ENCODE data around the gene IAPP.
A peak's percentile ranks its signal among the peaks of the same experiment; 100 is the strongest.
"Not testable (repeated sequence)": the region's sequence is repeated elsewhere in the genome, so short reads cannot be mapped to it uniquely, and the experiment has no call there.

IAPP gene

DNA sequence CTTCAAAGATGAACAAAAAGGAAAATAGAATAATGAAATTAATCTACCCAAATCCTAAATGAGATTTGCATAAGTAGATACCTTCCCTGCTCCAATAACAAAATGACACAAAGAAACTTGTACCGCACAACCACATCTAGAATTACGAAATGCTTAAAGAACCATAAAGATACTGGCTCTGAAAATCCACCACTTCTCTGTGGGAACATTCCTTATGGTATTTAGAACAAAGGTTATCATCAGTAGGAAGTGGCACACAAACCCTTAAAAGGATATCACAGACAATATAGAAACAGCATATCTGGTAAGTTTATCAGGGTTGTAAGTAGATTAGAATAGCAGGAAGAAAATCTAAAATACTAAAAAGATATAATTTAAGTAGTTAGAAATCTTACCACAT, 11.6 kb downstream of the IAPP start:
- DNase-seq: no peak

DNA sequence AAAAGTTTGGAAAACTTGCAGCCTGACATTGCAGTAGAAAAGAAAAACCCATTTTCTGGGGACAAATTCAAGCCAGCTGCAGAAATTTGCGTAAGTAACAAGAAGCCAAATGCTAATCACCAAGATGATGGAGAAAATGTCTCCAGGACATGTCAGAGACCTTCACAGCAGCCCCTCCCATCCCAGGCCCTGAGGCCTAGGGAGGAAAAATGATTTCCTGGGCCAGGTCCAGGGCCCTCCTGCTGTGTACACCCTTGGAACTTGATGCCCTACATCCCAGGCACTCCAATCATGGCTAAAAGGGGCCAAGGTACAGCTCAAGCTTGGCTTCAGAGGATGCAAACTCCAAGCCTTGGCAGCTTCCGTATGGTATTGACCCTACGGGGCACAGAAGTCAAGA, 14.5 kb downstream of the IAPP start:
- no peak for DNase-seq

DNA sequence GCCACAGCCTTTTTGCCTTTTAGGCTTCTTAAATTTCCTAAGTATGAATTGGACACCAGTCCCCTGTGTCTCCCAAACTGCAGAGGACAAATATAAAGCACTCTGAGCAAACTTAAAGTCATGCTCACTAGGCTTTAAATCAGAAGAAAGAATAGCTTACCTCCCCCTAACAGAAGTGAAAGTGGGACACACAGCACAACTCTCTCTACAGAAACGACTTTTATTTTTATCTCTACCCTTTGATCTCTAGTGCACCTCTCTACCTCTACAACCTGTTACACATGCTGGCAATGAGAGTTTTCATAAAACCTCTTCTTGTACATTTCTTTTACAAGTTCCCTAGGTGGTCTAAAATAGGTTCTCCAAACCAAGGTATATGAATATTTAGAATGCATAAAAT, 19.7 kb downstream of the IAPP start:
- DNase-seq: no peak

DNA sequence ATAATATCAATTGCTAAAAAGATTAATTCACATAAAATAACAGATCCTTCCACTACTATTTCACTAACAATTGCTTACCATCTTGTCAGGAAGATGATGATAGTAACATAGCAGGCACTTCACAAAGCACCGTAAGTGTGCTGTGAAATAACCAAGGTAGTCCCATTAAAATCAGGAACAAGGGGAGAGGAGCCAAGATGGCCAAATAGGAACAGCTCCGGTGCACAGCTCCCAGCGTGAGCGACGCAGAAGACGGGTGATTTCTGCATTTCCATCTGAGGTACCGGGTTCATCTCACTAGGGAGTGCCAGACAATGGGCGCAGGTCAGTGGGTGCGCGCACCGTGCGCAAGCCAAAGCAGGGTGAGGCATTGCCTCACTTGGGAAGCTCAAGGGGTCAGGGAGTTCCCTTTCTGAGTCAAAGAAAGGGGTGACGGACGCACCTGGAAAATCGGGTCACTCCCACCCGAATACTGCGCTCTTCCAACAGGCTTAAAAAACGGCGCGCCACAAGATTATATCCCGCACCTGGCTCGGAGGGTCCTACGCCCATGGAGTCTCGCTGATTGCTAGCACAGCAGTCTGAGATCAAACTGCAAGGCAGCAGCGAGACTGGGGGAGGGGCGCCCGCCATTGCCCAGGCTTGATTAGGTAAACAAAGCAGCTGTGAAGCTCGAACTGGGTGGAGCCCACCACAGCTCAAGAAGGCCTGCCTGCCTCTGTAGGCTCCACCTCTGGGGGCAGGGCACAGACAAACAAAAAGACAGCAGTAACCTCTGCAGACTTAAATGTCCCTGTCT, 22.3 kb downstream of the IAPP start:
- peak; percentile 31 for DNase-seq

DNA sequence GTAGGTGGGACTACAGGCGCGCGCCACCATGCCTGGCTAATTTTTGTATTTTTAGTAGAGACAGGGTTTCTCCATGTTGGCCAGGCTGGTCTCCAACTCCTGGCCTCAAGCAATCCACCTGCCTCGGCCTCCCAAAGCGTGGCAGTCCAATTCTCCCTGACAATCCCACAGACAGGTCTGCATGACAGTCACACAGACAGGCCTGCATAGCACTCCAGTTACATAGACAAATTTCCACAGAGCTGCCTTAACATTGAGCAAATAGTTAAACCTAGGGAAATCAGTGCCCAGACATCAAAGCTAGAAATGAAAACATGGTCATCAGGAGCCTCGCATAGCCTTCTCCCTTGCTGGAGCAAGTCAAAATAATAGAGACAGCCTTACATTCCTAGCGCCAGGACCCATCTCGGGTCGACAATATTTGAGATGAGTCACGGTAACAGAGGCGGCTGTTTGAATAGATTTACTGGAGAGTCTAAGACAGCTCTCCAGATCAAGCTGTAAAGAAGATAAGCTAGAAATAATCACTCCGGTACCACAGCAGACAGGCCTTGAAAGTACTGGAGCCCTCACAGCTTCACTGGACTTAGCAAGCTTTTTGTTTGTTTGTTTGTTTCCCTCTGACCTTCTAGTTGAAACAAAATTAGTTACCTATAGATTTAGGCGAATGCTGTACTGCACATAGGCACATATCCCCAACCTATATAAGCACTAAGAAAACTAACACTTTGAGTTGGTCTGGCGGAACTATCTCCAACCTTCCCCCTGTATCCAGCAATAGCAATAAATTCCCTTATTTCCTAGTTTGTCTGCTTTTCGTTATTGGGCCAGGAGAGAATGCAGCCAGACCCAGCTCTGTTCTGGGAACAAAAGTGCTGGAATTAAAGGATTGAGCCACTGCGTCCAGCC, 40.9 kb downstream of the IAPP start:
- DNase-seq: no peak

DNA sequence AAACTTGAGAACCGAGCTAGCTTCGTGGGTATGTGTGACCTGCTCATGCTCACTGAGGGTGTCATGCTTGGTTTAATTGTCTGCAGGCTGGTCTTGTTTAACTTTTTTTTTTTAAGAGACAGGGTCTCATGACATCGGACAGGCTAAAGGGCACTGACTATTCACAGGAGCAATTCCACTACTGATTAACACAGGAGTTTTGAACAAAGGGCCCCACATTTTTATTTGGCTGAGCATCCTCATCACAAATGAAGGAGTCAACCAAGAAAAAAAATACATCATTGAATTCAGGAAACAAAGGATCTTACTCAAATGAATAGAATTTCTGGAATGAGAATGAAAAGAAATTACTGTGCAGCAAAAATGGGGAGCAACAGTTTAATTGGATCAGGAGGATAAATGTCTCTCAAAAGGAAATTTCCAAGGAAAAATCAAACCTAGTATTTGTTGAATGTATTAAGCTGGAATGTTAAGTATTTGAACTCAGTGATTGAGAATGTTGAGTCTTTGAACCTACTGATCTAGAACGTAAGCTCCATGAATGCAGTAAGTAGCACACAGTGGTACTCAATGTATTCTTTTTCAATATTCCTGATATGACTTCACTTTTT, 43.9 kb downstream of the IAPP start:
- no peak for DNase-seq

DNA sequence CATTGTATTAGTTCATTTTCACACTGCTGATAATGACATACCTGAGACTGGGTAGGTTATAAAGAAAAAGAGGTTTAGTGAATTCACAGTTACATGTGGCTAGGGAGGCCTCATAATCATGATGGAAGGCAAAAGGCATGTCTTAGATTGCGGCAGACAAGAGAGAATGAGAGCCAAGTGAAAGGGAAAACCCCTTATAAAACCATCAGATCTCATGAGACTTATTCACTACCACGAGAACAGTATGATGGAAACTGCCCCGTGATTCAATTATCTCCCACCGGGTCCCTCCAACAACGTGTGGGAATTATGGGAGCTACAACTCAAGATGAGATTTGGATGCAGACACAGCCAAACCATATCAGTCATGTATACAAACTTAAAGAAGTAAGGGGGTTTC, 45.7 kb downstream of the IAPP start:
- DNase-seq: not testable (repeated sequence)

DNA sequence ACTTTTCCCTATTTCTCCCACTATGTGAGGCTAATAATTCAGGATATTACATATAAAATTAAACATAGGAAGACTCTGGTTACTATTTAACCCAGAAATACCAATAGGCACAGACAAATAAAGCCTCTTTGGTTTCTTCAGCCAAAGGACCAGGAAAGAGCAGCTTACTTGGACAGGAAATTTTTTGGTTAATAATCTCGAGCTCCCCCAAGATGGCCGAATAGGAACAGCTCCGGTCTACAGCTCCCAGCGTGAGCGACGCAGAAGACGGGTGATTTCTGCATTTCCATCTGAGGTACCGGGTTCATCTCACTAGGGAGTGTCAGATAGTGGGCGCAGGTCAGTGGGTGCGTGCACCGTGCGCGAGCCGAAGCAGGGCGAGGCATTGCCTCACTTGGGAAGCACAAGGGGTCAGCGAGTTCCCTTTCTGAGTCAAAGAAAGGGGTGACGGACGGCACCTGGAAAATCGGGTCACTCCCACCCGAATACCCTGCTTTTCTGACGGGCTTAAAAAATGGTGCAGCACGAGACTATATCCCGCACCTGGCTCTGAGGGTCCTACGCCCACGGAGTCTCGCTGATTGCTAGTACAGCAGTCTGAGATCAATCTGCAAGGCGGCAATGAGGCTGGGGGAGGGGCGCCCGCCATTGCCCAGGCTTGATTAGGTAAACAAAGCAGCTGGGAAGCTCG, 46.5 kb downstream of the IAPP start:
- DNase-seq: peak; percentile 33

DNA sequence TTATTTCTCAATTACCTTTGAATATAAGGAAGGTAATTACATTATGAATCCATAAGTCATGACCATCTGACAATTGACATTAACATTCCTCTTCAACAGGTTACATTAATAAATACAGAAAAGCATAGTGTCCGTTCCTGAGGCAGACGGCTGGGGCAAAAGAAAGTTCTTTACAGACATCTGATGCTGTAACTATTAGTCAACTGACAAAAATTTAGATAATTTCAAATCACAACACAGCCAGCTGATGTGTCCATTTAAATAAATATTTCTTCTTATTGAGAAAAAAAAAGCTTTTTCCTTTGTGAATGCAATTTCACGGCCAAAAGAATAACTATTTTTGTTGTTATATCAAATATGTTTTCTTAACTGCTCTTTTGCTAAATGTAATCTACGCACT, 55.5 kb downstream of the IAPP start:
- DNase-seq: no peak
